Measurements from ENCODE around the gene KIF13A. TPM values are rescaled to one million over a fixed set of nuclear protein-coding genes. Genes with fewer than 3 reads are reported as not detected.
A peak's percentile ranks its signal among the peaks of the same experiment; 100 is the strongest.

The KIF13A gene
- total and polyA plus RNA-seq, 9 of the 15 experiments (the other 6 are each of a cell fraction or from before 2014, with no cell fraction given): 3.6 to 44.3 (median 29.7) TPM

- no peak for TF ChIP-seq CCAR2 (IDR thresholded peaks at IDR 0.05; ENCODE audit: low read depth, low read length)
- TF ChIP-seq NR1H2 (CRISPR knock-in tag; IDR thresholded peaks at IDR 0.05): no peak
- TF ChIP-seq SMAD2 (IDR thresholded peaks at IDR 0.05; ENCODE audit: low read depth, low read length): no peak
- TF ChIP-seq ZNF12 (CRISPR knock-in tag; IDR thresholded peaks at IDR 0.05): no peak
- 0 out of 2 replicates have a peak, but pooled peaks have one; percentile 20 for TF ChIP-seq VEZF1 (CRISPR knock-in tag; IDR thresholded peaks at IDR 0.05)
- TF ChIP-seq MAFF (IDR thresholded peaks at IDR 0.05; ENCODE audit: low read length): no peak
- no peak for TF ChIP-seq DMBX1 (CRISPR knock-in tag; IDR thresholded peaks at IDR 0.05; ENCODE audit: borderline replicate concordance)
- TF ChIP-seq ZNF263 (CRISPR knock-in tag; IDR thresholded peaks at IDR 0.05; ENCODE audit: borderline replicate concordance): no peak
- TF ChIP-seq SIN3A (IDR thresholded peaks at IDR 0.05; ENCODE audit: borderline replicate concordance in 2 of 2, control insufficient read depth in 1 of 2, low read depth in 2 of 2, low read length in 2 of 2): no peak
- TF ChIP-seq XRCC4 (IDR thresholded peaks at IDR 0.05; ENCODE audit: extremely low read depth, insufficient read depth, insufficient read length): no peak
- no peak for TF ChIP-seq ZNF324 (CRISPR knock-in tag; IDR thresholded peaks at IDR 0.05)
- TF ChIP-seq MTA1 (IDR thresholded peaks at IDR 0.05; ENCODE audit: borderline replicate concordance): no peak
- TF ChIP-seq, protein P1, sequence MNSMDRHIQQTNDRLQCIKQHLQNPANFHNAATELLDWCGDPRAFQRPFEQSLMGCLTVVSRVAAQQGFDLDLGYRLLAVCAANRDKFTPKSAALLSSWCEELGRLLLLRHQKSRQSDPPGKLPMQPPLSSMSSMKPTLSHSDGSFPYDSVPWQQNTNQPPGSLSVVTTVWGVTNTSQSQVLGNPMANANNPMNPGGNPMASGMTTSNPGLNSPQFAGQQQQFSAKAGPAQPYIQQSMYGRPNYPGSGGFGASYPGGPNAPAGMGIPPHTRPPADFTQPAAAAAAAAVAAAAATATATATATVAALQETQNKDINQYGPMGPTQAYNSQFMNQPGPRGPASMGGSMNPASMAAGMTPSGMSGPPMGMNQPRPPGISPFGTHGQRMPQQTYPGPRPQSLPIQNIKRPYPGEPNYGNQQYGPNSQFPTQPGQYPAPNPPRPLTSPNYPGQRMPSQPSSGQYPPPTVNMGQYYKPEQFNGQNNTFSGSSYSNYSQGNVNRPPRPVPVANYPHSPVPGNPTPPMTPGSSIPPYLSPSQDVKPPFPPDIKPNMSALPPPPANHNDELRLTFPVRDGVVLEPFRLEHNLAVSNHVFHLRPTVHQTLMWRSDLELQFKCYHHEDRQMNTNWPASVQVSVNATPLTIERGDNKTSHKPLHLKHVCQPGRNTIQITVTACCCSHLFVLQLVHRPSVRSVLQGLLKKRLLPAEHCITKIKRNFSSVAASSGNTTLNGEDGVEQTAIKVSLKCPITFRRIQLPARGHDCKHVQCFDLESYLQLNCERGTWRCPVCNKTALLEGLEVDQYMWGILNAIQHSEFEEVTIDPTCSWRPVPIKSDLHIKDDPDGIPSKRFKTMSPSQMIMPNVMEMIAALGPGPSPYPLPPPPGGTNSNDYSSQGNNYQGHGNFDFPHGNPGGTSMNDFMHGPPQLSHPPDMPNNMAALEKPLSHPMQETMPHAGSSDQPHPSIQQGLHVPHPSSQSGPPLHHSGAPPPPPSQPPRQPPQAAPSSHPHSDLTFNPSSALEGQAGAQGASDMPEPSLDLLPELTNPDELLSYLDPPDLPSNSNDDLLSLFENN (IDR thresholded peaks at IDR 0.05; ENCODE audit: low read depth in 2 of 2, low read length in 2 of 2): no peak
- no peak for TF ChIP-seq ZFPM2 (CRISPR knock-in tag; IDR thresholded peaks at IDR 0.05)
- TF ChIP-seq ELK1 (CRISPR knock-in tag; IDR thresholded peaks at IDR 0.05): no peak
- no peak for TF ChIP-seq POLR2A (conservative IDR thresholded peaks at IDR 0.05)
- no peak for TF ChIP-seq BCOR (IDR thresholded peaks at IDR 0.05)
- peak; percentile 63; the same call in 1 of the 2 replicates for TF ChIP-seq MEF2D (tag; conservative IDR thresholded peaks at IDR 0.05; ENCODE audit: low read depth)
- no peak for TF ChIP-seq ZBTB8A (IDR thresholded peaks at IDR 0.05; ENCODE audit: partially characterized antibody)
- no peak for TF ChIP-seq POLR2G (IDR thresholded peaks at IDR 0.05; ENCODE audit: low read depth, low read length)
- TF ChIP-seq ZKSCAN8 (CRISPR knock-in tag; IDR thresholded peaks at IDR 0.05): no peak
- TF ChIP-seq, protein P2, sequence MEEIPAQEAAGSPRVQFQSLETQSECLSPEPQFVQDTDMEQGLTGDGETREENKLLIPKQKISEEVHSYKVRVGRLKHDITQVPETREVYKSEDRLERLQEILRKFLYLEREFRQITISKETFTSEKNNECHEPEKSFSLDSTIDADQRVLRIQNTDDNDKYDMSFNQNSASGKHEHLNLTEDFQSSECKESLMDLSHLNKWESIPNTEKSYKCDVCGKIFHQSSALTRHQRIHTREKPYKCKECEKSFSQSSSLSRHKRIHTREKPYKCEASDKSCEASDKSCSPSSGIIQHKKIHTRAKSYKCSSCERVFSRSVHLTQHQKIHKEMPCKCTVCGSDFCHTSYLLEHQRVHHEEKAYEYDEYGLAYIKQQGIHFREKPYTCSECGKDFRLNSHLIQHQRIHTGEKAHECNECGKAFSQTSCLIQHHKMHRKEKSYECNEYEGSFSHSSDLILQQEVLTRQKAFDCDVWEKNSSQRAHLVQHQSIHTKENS (CRISPR knock-in tag; IDR thresholded peaks at IDR 0.05): no peak
- no peak for TF ChIP-seq POLR2AphosphoS2 (IDR thresholded peaks at IDR 0.05; ENCODE audit: low read length)
Measured at GRCh38 chr6:17932330-17932852, 55.0 kb downstream of the KIF13A start (continued).
